Smooth muscle cell of the pulmonary artery (primary cell): Measurements from ENCODE around the gene GTF3C5. TPM values are rescaled to one million over a fixed set of nuclear protein-coding genes. Genes with fewer than 3 reads are reported as not detected.

Source experiments
- total RNA-seq: library from RNA; depleted of rRNA; stranded (reverse); fragments of >200 nt; gene quantifications from 2 replicates; pipeline ENCODE4 v1.2.3, GENCODE V29; 2014

The GTF3C5 gene, protein sequence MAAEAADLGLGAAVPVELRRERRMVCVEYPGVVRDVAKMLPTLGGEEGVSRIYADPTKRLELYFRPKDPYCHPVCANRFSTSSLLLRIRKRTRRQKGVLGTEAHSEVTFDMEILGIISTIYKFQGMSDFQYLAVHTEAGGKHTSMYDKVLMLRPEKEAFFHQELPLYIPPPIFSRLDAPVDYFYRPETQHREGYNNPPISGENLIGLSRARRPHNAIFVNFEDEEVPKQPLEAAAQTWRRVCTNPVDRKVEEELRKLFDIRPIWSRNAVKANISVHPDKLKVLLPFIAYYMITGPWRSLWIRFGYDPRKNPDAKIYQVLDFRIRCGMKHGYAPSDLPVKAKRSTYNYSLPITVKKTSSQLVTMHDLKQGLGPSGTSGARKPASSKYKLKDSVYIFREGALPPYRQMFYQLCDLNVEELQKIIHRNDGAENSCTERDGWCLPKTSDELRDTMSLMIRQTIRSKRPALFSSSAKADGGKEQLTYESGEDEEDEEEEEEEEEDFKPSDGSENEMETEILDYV
- 23.8 and 27.5 TPM in 2 replicates for total RNA-seq

GRCh38 chr9:133030317-133031129 lies at the start of gene GTF3C5:
TSS of gene GTF3C5 (plus strand) at chr9:133030997. CDS start at chr9:133031012, 15 bp downstream.

DNA sequence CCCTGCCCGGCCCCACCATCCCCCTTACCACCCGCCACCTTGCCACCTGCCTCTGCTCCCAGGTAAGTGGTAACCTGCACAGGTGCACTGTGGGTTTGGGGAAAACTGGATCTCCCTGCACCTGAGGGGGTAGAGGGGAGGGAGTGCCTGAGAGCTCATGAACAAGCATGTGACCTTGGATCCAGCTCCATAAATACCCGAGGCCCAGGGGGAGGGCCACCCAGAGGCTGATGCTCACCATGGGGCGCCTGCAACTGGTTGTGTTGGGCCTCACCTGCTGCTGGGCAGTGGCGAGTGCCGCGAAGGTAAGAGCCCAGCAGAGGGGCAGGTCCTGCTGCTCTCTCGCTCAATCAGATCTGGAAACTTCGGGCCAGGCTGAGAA lies 31.0 kb downstream of the GTF3C5 start, which contains the start of gene CEL:
Gene CEL (plus strand): TSS at position 218 of the 382 bp plus-strand sequence. CDS start 22 bp downstream, at position 240.

Other genes with a start within 250 kb of the GTF3C5 start
- 0.39 and 0.53 TPM in 2 replicates for gene AK8, start 152.7 kb upstream of the GTF3C5 start, total RNA-seq
- 4.0 and 5.7 TPM in 2 replicates for gene SPACA9, start 152.1 kb upstream of the GTF3C5 start, total RNA-seq
- 48.7 and 52.7 TPM in 2 replicates for gene TSC1, start 86.4 kb upstream of the GTF3C5 start, total RNA-seq
- not detected in 2 replicates for gene GFI1B, start 52.3 kb upstream of the GTF3C5 start, total RNA-seq
- 0.20 and 0.99 TPM in 2 replicates for gene CEL, start 31.0 kb downstream of the GTF3C5 start, total RNA-seq
- gene RALGDS, start 90.2 kb downstream of the GTF3C5 start, total RNA-seq = 21.4 and 36.1 TPM in 2 replicates
- gene GBGT1, start 132.9 kb downstream of the GTF3C5 start, total RNA-seq = 3.8 and 5.7 TPM in 2 replicates
- not detected in 2 replicates for gene OBP2B, start 178.3 kb downstream of the GTF3C5 start, total RNA-seq
- gene ABO, start 244.2 kb downstream of the GTF3C5 start, total RNA-seq = not detected in 2 replicates